Inflammatory macrophage treated with lipopolysaccharide for 4 hours (primary cell): Measurements from ENCODE around the gene MLST8.
A peak's percentile ranks its signal among the peaks of the same experiment; 100 is the strongest.
"Not testable (repeated sequence)": the region's sequence is repeated elsewhere in the genome, so short reads cannot be mapped to it uniquely, and the experiment has no call there.

Experiments
- DNase-seq: peaks from one replicate; pipeline ENCODE4 v3.0.0-alpha.2; 2020

The MLST8 gene

GRCh38 chr16:2233872-2234812 lies 28.9 kb downstream of the MLST8 start:
- no peak for DNase-seq

- no peak for DNase-seq
Observed at GRCh38 chr16:2234813-2235170, 29.5 kb downstream of the MLST8 start.

GRCh38 chr16:2235234-2235651 lies 30.0 kb downstream of the MLST8 start:
- DNase-seq: no peak

GRCh38 chr16:2235695-2236336 lies 30.6 kb downstream of the MLST8 start:
- no peak for DNase-seq

- no peak for DNase-seq
Observed at GRCh38 chr16:2236337-2237101, 31.3 kb downstream of the MLST8 start, which contains the start of gene DNASE1L2. TSS of gene DNASE1L2 (plus strand) at chr16:2236444. CDS start at chr16:2236817, 373 bp downstream.

GRCh38 chr16:2237102-2237482 lies 31.8 kb downstream of the MLST8 start:
- no peak for DNase-seq

- DNase-seq: no peak
Observed at GRCh38 chr16:2237493-2238149, 32.4 kb downstream of the MLST8 start.

GRCh38 chr16:2238150-2238837 lies 33.0 kb downstream of the MLST8 start:
- DNase-seq: no peak

- no peak for DNase-seq
Observed at GRCh38 chr16:2238838-2239675, 33.8 kb downstream of the MLST8 start.

- not testable (repeated sequence) for DNase-seq
Observed at GRCh38 chr16:2240331-2240730, 35.1 kb downstream of the MLST8 start.

GRCh38 chr16:2242598-2242997 lies 37.3 kb downstream of the MLST8 start:
- no peak for DNase-seq

GRCh38 chr16:2243031-2243528 lies 37.8 kb downstream of the MLST8 start:
- DNase-seq: no peak

- no peak for DNase-seq
Observed at GRCh38 chr16:2243781-2244180, 38.5 kb downstream of the MLST8 start.

GRCh38 chr16:2244301-2244700 lies 39.0 kb downstream of the MLST8 start:
- no peak for DNase-seq

- DNase-seq: no peak
Observed at GRCh38 chr16:2244926-2245795, 39.9 kb downstream of the MLST8 start.

- no peak for DNase-seq
Observed at GRCh38 chr16:2246301-2246885, 41.1 kb downstream of the MLST8 start.

- no peak for DNase-seq
Observed at GRCh38 chr16:2250652-2251295, 45.5 kb downstream of the MLST8 start.

GRCh38 chr16:2251296-2252111 lies 46.2 kb downstream of the MLST8 start, which contains the start of gene ECI1:
TSS of gene ECI1 (minus strand) at chr16:2251587. CDS start at chr16:2251566, 21 bp downstream.
- DNase-seq: peak; percentile 94
